K562 (cell line): ENCODE measurements around the gene ACTN4. TPM values are rescaled to one million over a fixed set of nuclear protein-coding genes. Genes with fewer than 3 reads are reported as not detected.

ENCODE experiments used
- BRD4 ChIP-seq: fragments of 200-600 bp; sonication (generic); IDR thresholded peaks from 2 replicates; pipeline ENCODE4 v1.6.1; 2017; ENCODE audit warnings: inconsistent platforms
- CEBPB ChIP-seq: fragments of 450-650 bp; IDR thresholded peaks from 2 replicates; pipeline ENCODE4 v1.6.1; 2016; ENCODE audit warnings: missing genetic modification characterization, missing compliant biosample characterization
- CHD7 ChIP-seq: fragments of 200-600 bp; sonication (generic); IDR thresholded peaks from one replicate; pipeline ENCODE4 v1.6.1; 2012; ENCODE audit warnings: mild to moderate bottlenecking, low read depth, low read length, inconsistent platforms
- MAFK ChIP-seq: IDR thresholded peaks from 2 replicates; pipeline ENCODE4 v1.6.1; 2011; ENCODE audit warnings: low read length, improper control_type of control experiment
- MCM5 ChIP-seq: fragments of 450-650 bp; IDR thresholded peaks from 2 replicates; pipeline ENCODE4 v1.6.1; 2016; ENCODE audit warnings: low read depth
- MTA3 ChIP-seq: fragments of 450-650 bp; formaldehyde crosslinking; IDR thresholded peaks from 2 replicates; pipeline ENCODE4 v1.6.1; 2017; ENCODE audit warnings: mild to moderate bottlenecking, borderline replicate concordance
- NFXL1 ChIP-seq: fragments of 450-650 bp; formaldehyde crosslinking; IDR thresholded peaks from 2 replicates; pipeline ENCODE4 v1.4.0; 2021; ENCODE audit warnings: mild to moderate bottlenecking
- PKNOX1 ChIP-seq: fragments of 450-650 bp; IDR thresholded peaks from 2 replicates; pipeline ENCODE4 v1.6.1; 2016
- SIRT6 ChIP-seq: IDR thresholded peaks from one replicate; pipeline ENCODE4 v1.6.1; 2012; ENCODE audit warnings: low read depth, mild to moderate bottlenecking, control low read depth, inconsistent platforms, low read length, moderate library complexity
- SP1 ChIP-seq: sonication (generic); formaldehyde crosslinking; IDR thresholded peaks from 2 replicates; pipeline ENCODE4 v1.8.1; 2022; ENCODE audit warnings: mild to moderate bottlenecking, missing genetic modification reagents
- ZNF12 ChIP-seq: sonication (generic); formaldehyde crosslinking; IDR thresholded peaks from 2 replicates; pipeline ENCODE4 v1.4.0; 2020; ENCODE audit warnings: mild to moderate bottlenecking, missing genetic modification reagents
- ZNF830 ChIP-seq: fragments of 250-450 bp; sonication (Bioruptor Pico); IDR thresholded peaks from 2 replicates; pipeline ENCODE4 v1.5.0; 2021; ENCODE audit warnings: mild to moderate bottlenecking
- ZZZ3 ChIP-seq: fragments of 450-650 bp; IDR thresholded peaks from 2 replicates; pipeline ENCODE4 v1.6.1; 2016; ENCODE audit warnings: antibody characterized with exemption, mild to moderate bottlenecking, moderate library complexity
- polyA plus RNA-seq, 8 experiments: library from polyadenylated mRNA; depleted of rRNA in 4 of 8; stranded (reverse) in 5 of 8; unstranded in 3 of 8; fragments of >200 nt; fragmentation: Nextera tagmentation in 2 of 8; fragmentation: Illumina TruSeq in 1 of 8; extraction: Ambion mirVana in 2 of 8; extraction: Trizol in 1 of 8; gene quantifications; 2 replicates each; pipeline versions ENCODE4 v1.2.1 to v1.2.3, GENCODE V29; 2011 to 2014; ENCODE audit warnings: inconsistent platforms in 1 of 8, missing spikeins in 1 of 8
- total RNA-seq, 7 experiments: library from RNA; depleted of rRNA in 6 of 7; stranded (reverse); fragments of >200 nt in 6 of 7; fragmentation: Illumina TruSeq in 2 of 7; extraction: Trizol in 2 of 7; gene quantifications; 2 replicates each; pipeline versions ENCODE4 v1.2.1 to v1.2.3, GENCODE V29; 2011 to 2021; ENCODE audit warnings: low replicate concordance in 1 of 7

ACTN4 gene
- total and polyA plus RNA-seq, 9 of the 15 experiments (the other 6 are each of a cell fraction or from before 2014, with no cell fraction given): 3.1 to 385 (median 125) TPM

GRCh38 chr19:38634757-38635482 lies 12.5 kb upstream of the ACTN4 start (continued):
- TF ChIP-seq CHD7 (no peak), ZNF12 (CRISPR knock-in tag) (no peak), ZNF830 (CRISPR knock-in tag) (no peak), ZZZ3 (no peak), MCM5 (no peak), PKNOX1 (no peak), CEBPB (tag) (peak; percentile 62; the same call in 1 of the 2 replicates), NFXL1 (no peak), BRD4 (no peak), SIRT6 (no peak), SP1 (CRISPR knock-in tag) (no peak), MAFK (0 out of 2 replicates have a peak, but pooled peaks have one; percentile 9), MTA3 (0 out of 2 replicates have a peak, but pooled peaks have one; percentile 9)
